Loucy (cell line): ENCODE results near the gene PTPRN2.

Source experiments
- H2AFZ ChIP-seq: fragments of 200-600 bp; sonication (generic); 2 replicates; pipeline ENCODE4 v1.6.0; 2016; ENCODE audit warnings: antibody characterized with exemption, mild to moderate bottlenecking, low read length, moderate library complexity
- H3F3A ChIP-seq: fragments of 200-600 bp; 2 replicates; pipeline ENCODE4 v1.6.0; 2016; ENCODE audit warnings: antibody characterized with exemption, low read depth, mild to moderate bottlenecking
- H3K27me3 ChIP-seq: fragments of 200-600 bp; sonication (generic); 2 replicates; pipeline ENCODE4 v1.6.1; 2014; ENCODE audit warnings: low read length, mild to moderate bottlenecking; ENCODE audit not compliant: insufficient read depth, poor library complexity, severe bottlenecking
- H3K36me3 ChIP-seq: fragments of 200-600 bp; sonication (generic); 2 replicates; pipeline ENCODE4 v1.6.1; 2016; ENCODE audit warnings: low read length; ENCODE audit not compliant: insufficient read depth
- H3K4me1 ChIP-seq: fragments of 200-600 bp; sonication (generic); 2 replicates; pipeline ENCODE4 v1.5.1; 2014; ENCODE audit warnings: low read length, mild to moderate bottlenecking; ENCODE audit not compliant: insufficient read depth, poor library complexity, severe bottlenecking
- H3K4me2 ChIP-seq: fragments of 200-600 bp; sonication (generic); 2 replicates; pipeline ENCODE4 v1.6.0; 2014; ENCODE audit warnings: antibody characterized with exemption, low read length, low read depth, mild to moderate bottlenecking; ENCODE audit not compliant: poor library complexity, severe bottlenecking
- H3K4me3 ChIP-seq: fragments of 200-600 bp; sonication (generic); 2 replicates; pipeline ENCODE4 v1.5.1; 2014; ENCODE audit warnings: low read length, mild to moderate bottlenecking, mixed read lengths; ENCODE audit not compliant: poor library complexity, severe bottlenecking
- H3K79me2 ChIP-seq: fragments of 200-600 bp; sonication (generic); 2 replicates; pipeline ENCODE4 v1.6.1; 2014; ENCODE audit warnings: low read length; ENCODE audit not compliant: insufficient read depth
- H3K9ac ChIP-seq: fragments of 200-600 bp; sonication (generic); 2 replicates; pipeline ENCODE4 v1.6.0; 2014; ENCODE audit warnings: mild to moderate bottlenecking, low read depth, low read length, moderate library complexity; ENCODE audit not compliant: poor library complexity, severe bottlenecking
- H3K9me2 ChIP-seq: fragments of 200-600 bp; sonication (generic); replicated peaks from 2 replicates; pipeline ENCODE4 v1.6.1; 2016; ENCODE audit warnings: low read depth, low read length, mixed read lengths
- H3K9me3 ChIP-seq: fragments of 200-600 bp; sonication (generic); 2 replicates; pipeline ENCODE4 v1.6.1; 2014; ENCODE audit warnings: mild to moderate bottlenecking, antibody characterized with exemption, low read length, low read depth; ENCODE audit not compliant: insufficient read depth
- H4K20me1 ChIP-seq: fragments of 200-600 bp; sonication (generic); 2 replicates; pipeline ENCODE4 v1.6.0; 2014; ENCODE audit warnings: antibody characterized with exemption, low read length, mild to moderate bottlenecking; ENCODE audit not compliant: insufficient read depth, poor library complexity, severe bottlenecking
- EZH2phosphoT487 ChIP-seq: fragments of 200-600 bp; IDR thresholded peaks from 2 replicates; pipeline ENCODE4 v1.6.1; 2018; ENCODE audit warnings: antibody characterized with exemption, mild to moderate bottlenecking, moderate library complexity, borderline replicate concordance
- TF ChIP-seq, protein P1 (sequence below): fragments of 200-600 bp; sonication (generic); conservative IDR thresholded peaks from 2 replicates; pipeline ENCODE4 v1.5.1; 2014; ENCODE audit warnings: mild to moderate bottlenecking, antibody characterized with exemption, low read length

Gene PTPRN2

DNA sequence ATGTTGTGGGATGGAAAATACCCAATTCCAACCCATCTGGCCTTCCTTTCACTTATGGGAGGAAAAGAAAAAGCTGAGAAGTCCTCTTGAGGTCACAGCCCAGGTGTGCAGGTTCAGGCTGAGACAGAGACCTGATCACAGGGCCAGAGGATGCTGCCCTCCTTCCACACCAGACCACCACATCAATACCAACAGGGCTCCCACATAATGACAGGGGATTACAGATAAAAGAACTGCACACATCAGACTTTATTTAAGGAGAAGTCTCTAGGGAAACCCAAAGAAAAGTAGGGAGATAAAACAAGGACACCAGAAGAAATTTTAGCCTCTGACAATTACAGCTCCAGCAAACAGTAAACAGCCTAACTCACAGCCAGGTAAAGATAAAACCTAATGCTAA, 548.4 kb downstream of the PTPRN2 start:
- TF ChIP-seq, protein P1, sequence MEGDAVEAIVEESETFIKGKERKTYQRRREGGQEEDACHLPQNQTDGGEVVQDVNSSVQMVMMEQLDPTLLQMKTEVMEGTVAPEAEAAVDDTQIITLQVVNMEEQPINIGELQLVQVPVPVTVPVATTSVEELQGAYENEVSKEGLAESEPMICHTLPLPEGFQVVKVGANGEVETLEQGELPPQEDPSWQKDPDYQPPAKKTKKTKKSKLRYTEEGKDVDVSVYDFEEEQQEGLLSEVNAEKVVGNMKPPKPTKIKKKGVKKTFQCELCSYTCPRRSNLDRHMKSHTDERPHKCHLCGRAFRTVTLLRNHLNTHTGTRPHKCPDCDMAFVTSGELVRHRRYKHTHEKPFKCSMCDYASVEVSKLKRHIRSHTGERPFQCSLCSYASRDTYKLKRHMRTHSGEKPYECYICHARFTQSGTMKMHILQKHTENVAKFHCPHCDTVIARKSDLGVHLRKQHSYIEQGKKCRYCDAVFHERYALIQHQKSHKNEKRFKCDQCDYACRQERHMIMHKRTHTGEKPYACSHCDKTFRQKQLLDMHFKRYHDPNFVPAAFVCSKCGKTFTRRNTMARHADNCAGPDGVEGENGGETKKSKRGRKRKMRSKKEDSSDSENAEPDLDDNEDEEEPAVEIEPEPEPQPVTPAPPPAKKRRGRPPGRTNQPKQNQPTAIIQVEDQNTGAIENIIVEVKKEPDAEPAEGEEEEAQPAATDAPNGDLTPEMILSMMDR = no peak
- TF ChIP-seq EZH2phosphoT487 = no peak
- H3K9me3 ChIP-seq = peaks cover 11% of the 10 kb centered on the region

DNA sequence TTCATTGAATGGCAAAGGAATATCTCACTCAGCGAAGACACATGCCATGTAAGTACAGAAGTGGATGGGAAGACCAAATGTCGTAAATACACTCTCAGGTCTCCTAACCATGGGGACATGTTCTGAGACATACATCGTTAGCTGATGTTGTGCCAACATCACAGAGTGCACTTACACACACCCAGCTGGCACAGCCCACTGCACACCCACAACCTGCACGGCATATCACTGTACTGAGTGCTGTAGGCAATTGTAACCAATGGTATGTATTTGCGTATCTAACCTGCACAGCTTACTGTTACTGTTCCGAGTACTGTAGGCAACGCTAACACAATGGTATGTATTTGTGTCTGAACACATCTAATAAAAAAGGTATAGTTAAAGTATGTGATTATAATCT, 550.4 kb downstream of the PTPRN2 start:
- TF ChIP-seq, protein P1 = no peak
- TF ChIP-seq EZH2phosphoT487 = no peak
- no peak overlapping the region for H2AFZ ChIP-seq
- no peaks in the 10 kb centered on the region for H3K27me3 ChIP-seq
- H3K4me3 ChIP-seq = no peak overlapping the region
- H3F3A ChIP-seq = no peaks in the 10 kb centered on the region
- no peaks in the 10 kb centered on the region for H3K79me2 ChIP-seq
- no peaks in the 10 kb centered on the region for H3K36me3 ChIP-seq
- no peaks in the 10 kb centered on the region for H4K20me1 ChIP-seq
- peaks cover 21% of the 10 kb centered on the region for H3K9me3 ChIP-seq
- no peak overlapping the region for H3K4me2 ChIP-seq
- no peak overlapping the region for H3K9ac ChIP-seq
- H3K9me2 ChIP-seq = no peaks in the 10 kb centered on the region; the same call in 1 of the 2 replicates
- no peaks in the 10 kb centered on the region for H3K4me1 ChIP-seq

More for the DNA sequence above, 548.4 kb downstream of the PTPRN2 start:
- Histone ChIP-seq H3F3A (no peaks in the 10 kb centered on the region), H3K4me3 (no peak overlapping the region), H4K20me1 (no peaks in the 10 kb centered on the region), H2AFZ (no peak overlapping the region), H3K79me2 (no peaks in the 10 kb centered on the region), H3K4me1 (no peaks in the 10 kb centered on the region), H3K9me2 (no peaks in the 10 kb centered on the region; the same call in 1 of the 2 replicates), H3K36me3 (no peaks in the 10 kb centered on the region), H3K9ac (no peak overlapping the region), H3K4me2 (no peak overlapping the region), H3K27me3 (no peaks in the 10 kb centered on the region)

DNA sequence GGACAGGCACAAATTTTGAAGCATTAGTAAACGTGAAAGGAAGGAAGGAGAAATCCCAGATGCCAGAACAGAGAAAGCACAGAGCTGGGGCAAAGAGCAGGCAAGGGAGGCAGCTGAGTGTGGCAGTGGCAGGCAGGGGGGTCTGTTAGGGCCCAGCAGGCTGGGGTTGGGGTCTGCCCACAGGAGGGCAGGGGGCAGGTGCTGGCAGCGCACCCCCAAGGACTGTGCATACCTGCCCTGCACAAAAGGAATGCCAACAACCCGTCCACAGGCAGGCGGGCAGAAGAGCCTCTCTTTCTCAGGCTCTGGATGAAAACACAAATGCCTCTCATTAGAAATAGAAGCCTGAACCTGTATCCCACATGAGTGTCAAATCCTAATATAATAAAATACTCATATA, 552.3 kb downstream of the PTPRN2 start:
- Histone ChIP-seq H3K4me3 (no peak overlapping the region), H3K9me3 (peaks cover 25% of the 10 kb centered on the region)

More for the DNA sequence above, 552.3 kb downstream of the PTPRN2 start:
- Histone ChIP-seq H3K9me2 (no peaks in the 10 kb centered on the region; the same call in 1 of the 2 replicates), H4K20me1 (no peaks in the 10 kb centered on the region), H3F3A (no peaks in the 10 kb centered on the region), H2AFZ (no peak overlapping the region), H3K79me2 (no peaks in the 10 kb centered on the region), H3K36me3 (no peaks in the 10 kb centered on the region), H3K9ac (no peak overlapping the region), H3K27me3 (no peaks in the 10 kb centered on the region), H3K4me2 (no peak overlapping the region), H3K4me1 (no peaks in the 10 kb centered on the region)
- no peak for TF ChIP-seq EZH2phosphoT487
- TF ChIP-seq, protein P1 = no peak
